OCI-LY7 (cell line): ENCODE results near the gene PGA5. TPM values are rescaled to one million over a fixed set of nuclear protein-coding genes. Genes with fewer than 3 reads are reported as not detected.

ENCODE experiments used
- BruUV-seq: library from RNA; stranded (reverse); fragments of 400-500 nt; replicated peaks from 2 replicates; lab custom pipeline; 2021; lab: Mats Ljungman, UMichigan
- CTCF ChIA-PET: fragments of 300-600 bp; sonication (Branson Sonifier 250); formaldehyde crosslinking; loops from one replicate; lab custom pipeline; 2022; ENCODE audit warnings: antibody characterized with exemption; ENCODE audit not compliant: unreplicated experiment; lab: Charles Lee
- POLR2A ChIA-PET: fragments of 300-600 bp; sonication (Branson Sonifier 250); formaldehyde crosslinking; loops from one replicate; lab custom pipeline; 2022; ENCODE audit warnings: antibody characterized with exemption; lab: Charles Lee
- DNase-seq: peaks from one replicate; pipeline ENCODE4 v3.0.0-alpha.2; 2015; ENCODE audit warnings: low spot score
- H2AFZ ChIP-seq: fragments of 200-600 bp; sonication (generic), shearing (Covaris generic); 2 replicates; pipeline ENCODE4 v1.6.1; 2014; ENCODE audit warnings: mild to moderate bottlenecking, antibody characterized with exemption, low read length, moderate library complexity
- H3K27ac ChIP-seq: fragments of 200-600 bp; sonication (generic); 2 replicates; pipeline ENCODE4 v1.5.1; 2014; ENCODE audit warnings: mixed run types, low read depth, mild to moderate bottlenecking, moderate library complexity, low read length, inconsistent platforms; ENCODE audit not compliant: poor library complexity, severe bottlenecking
- H3K36me3 ChIP-seq: fragments of 200-600 bp; sonication (generic); 2 replicates; pipeline ENCODE4 v1.6.1; 2014; ENCODE audit warnings: mild to moderate bottlenecking, antibody characterized with exemption, low read length, moderate library complexity, mixed read lengths; ENCODE audit not compliant: insufficient read depth
- H3K4me1 ChIP-seq: fragments of 200-600 bp; sonication (generic); 2 replicates; pipeline ENCODE4 v1.5.1; 2014; ENCODE audit warnings: mild to moderate bottlenecking, low read length; ENCODE audit not compliant: insufficient read depth, poor library complexity, severe bottlenecking
- H3K4me2 ChIP-seq: fragments of 200-600 bp; sonication (generic); 2 replicates; pipeline ENCODE4 v1.6.1; 2014; ENCODE audit warnings: mild to moderate bottlenecking, low read length
- H3K4me3 ChIP-seq: fragments of 200-600 bp; sonication (generic); 2 replicates; pipeline ENCODE4 v1.5.1; 2014; ENCODE audit warnings: mild to moderate bottlenecking, low read depth, low read length; ENCODE audit not compliant: poor library complexity, severe bottlenecking
- H3K79me2 ChIP-seq: fragments of 200-600 bp; sonication (generic); 2 replicates; pipeline ENCODE4 v1.6.1; 2016; ENCODE audit warnings: low read depth, mild to moderate bottlenecking, low read length, moderate library complexity, mixed read lengths; ENCODE audit not compliant: insufficient read depth
- H3K9me2 ChIP-seq: fragments of 200-600 bp; sonication (generic); 2 replicates; pipeline ENCODE4 v1.6.1; 2016; ENCODE audit warnings: mild to moderate bottlenecking, low read length, mixed read lengths; ENCODE audit not compliant: insufficient read depth
- H3K9me3 ChIP-seq: fragments of 200-600 bp; sonication (generic); 2 replicates; pipeline ENCODE4 v1.6.1; 2014; ENCODE audit warnings: mild to moderate bottlenecking, mixed run types, low read length, mixed read lengths
- H4K20me1 ChIP-seq: fragments of 200-600 bp; sonication (generic); 2 replicates; pipeline ENCODE4 v1.6.1; 2014; ENCODE audit warnings: mild to moderate bottlenecking, antibody characterized with exemption, low read length, moderate library complexity, mixed read lengths; ENCODE audit not compliant: insufficient read depth
- CTCF ChIP-seq: fragments of 200-600 bp; sonication (generic); conservative IDR thresholded peaks from 2 replicates; pipeline ENCODE4 v1.5.1; 2014; ENCODE audit warnings: mild to moderate bottlenecking, antibody characterized with exemption, low read length, moderate library complexity, mixed read lengths
- EZH2phosphoT487 ChIP-seq: fragments of 200-600 bp; sonication (generic); IDR thresholded peaks from 2 replicates; pipeline ENCODE4 v1.6.1; 2018; ENCODE audit warnings: low read depth, borderline replicate concordance, mild to moderate bottlenecking, mixed run types, antibody characterized with exemption, low read length, moderate library complexity, mixed read lengths
- intact Hi-C: fragments of 100-400 bp; cut with micrococcal nuclease; formaldehyde crosslinking; loops from one replicate; pipeline ENCODE4 v1.10.0; 2022; ENCODE audit not compliant: unreplicated experiment
- total RNA-seq, 2 experiments: library from RNA; depleted of rRNA in 1 of 2; stranded (reverse); fragments of >200 nt in 1 of 2; shearing (Covaris generic) in 1 of 2; gene quantifications; 2 replicates each; pipeline ENCODE4 v1.2.3, GENCODE V29; 2014 to 2022

PGA5 gene
- total RNA-seq, 2 experiments from 2014 or later, result not detected

DNA sequence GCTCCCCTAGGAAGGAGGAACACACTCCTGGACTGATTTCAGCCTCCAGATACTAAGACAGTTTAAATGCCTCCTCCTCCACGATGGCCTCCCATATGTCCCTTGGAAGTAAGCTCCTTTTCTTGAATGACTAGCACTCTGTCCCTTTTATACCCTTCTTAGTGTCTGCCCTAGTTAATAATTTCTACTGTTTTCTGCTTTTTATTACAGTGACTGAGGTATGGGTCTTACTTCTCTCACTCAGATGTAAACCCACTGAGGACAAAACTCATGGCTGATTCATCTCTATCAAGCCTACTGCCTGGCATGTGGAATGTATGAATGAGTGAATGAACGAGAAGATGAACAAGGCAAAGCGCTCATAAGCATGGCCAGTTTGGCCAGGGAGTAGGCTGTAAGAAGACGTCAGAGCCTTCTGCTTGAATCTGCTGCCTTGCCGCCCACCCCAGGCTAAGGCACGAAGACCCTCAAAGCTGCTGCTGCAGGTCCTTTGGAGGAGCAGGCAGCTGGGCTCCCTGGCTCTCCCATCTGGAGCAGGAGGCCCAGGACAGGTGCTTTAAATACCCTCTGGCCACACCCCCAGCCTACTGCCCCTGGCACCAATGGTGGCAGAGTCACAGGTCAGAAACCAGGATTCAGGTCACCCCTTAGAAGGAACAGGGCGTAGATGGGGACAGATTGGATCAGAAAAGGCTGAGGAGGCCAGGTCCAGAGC lies 45.8 kb upstream of the PGA5 start:
- H3K9me2 ChIP-seq, result no peaks in the 10 kb centered on the region
- no peak overlapping the region for H3K27ac ChIP-seq
- ChIA-PET POLR2A (no interaction called here), CTCF (no interaction called here)
- no peaks in the 10 kb centered on the region for H4K20me1 ChIP-seq
- no TSS peak for BruUV-seq
- no peaks in the 10 kb centered on the region for H3K36me3 ChIP-seq
- no peaks in the 10 kb centered on the region for H3K79me2 ChIP-seq
- H3K4me1 ChIP-seq, result no peaks in the 10 kb centered on the region
- H3K4me2 ChIP-seq, result no peak overlapping the region
- intact Hi-C loops, result no loop called here
- no peak for DNase-seq
- TF ChIP-seq CTCF (no peak), EZH2phosphoT487 (no peak)
- no peak overlapping the region for H3K4me3 ChIP-seq
- no peaks in the 10 kb centered on the region for H3K9me3 ChIP-seq
- no peak overlapping the region for H2AFZ ChIP-seq

DNA sequence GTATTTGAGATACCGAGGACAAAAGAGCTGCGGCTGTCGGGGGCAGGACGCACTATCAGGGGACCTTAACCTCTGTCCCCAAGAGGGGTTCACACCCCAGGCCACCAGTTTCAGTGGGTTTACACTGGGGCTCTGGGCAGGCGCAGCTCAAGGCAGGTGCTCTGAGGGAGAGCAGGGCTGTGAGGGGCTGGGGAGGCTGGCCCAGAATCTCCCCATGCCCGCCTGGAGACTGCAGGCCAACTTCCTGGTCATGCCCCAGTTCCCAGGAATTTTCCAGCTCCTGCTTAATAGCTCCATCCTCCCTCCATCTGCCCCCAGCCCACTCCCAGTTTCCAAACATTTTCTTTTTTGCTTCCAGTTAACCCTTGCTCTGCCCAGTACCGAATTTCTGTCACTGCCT lies 45.3 kb upstream of the PGA5 start:
- no peak for TF ChIP-seq CTCF
- TF ChIP-seq EZH2phosphoT487, result no peak
- Histone ChIP-seq H3K9me3 (no peaks in the 10 kb centered on the region), H3K9me2 (no peaks in the 10 kb centered on the region), H3K4me1 (no peaks in the 10 kb centered on the region), H4K20me1 (no peaks in the 10 kb centered on the region), H3K79me2 (no peaks in the 10 kb centered on the region), H3K4me3 (no peak overlapping the region), H3K36me3 (no peaks in the 10 kb centered on the region), H3K4me2 (no peak overlapping the region), H2AFZ (no peak overlapping the region), H3K27ac (no peak overlapping the region)
- POLR2A ChIA-PET, result no interaction called here
- CTCF ChIA-PET, result no interaction called here
- DNase-seq, result no peak
- intact Hi-C loops, result no loop called here
- BruUV-seq, result no TSS peak

GRCh38 chr11:61198361-61198760 lies 42.6 kb upstream of the PGA5 start:
- no TSS peak for BruUV-seq
- Histone ChIP-seq H3K4me3 (no peak overlapping the region), H3K36me3 (no peaks in the 10 kb centered on the region), H3K4me2 (no peak overlapping the region), H3K9me2 (no peaks in the 10 kb centered on the region), H3K27ac (no peak overlapping the region), H3K79me2 (no peaks in the 10 kb centered on the region), H3K9me3 (no peaks in the 10 kb centered on the region), H4K20me1 (no peaks in the 10 kb centered on the region), H3K4me1 (no peaks in the 10 kb centered on the region), H2AFZ (no peak overlapping the region)
- POLR2A ChIA-PET, result interaction anchor here (0.6 kb wide), 1 partner anchor 12 kb away, joined by 3 read pairs; no protein-coding TSS in a partner anchor
- intact Hi-C loops, result no loop called here
- TF ChIP-seq EZH2phosphoT487, result no peak
- TF ChIP-seq CTCF, result no peak
- DNase-seq, result no peak
- CTCF ChIA-PET, result no interaction called here
